HG03196 (cell line): Measurements from ENCODE around the gene OR8B12.

ENCODE experiments used
- ATAC-seq: cut with Tn5 transposase; IDR thresholded peaks from one replicate; pipeline ENCODE4 v1.9.1; 2021; ENCODE audit not compliant: unreplicated experiment

The OR8B12 gene

GRCh38 chr11:124543554-124543953 lies at the start of gene OR8B12:
Gene OR8B12 (minus strand): TSS chr11:124543654. CDS start chr11:124543654, 0 bp downstream.
- no peak for ATAC-seq

DNA sequence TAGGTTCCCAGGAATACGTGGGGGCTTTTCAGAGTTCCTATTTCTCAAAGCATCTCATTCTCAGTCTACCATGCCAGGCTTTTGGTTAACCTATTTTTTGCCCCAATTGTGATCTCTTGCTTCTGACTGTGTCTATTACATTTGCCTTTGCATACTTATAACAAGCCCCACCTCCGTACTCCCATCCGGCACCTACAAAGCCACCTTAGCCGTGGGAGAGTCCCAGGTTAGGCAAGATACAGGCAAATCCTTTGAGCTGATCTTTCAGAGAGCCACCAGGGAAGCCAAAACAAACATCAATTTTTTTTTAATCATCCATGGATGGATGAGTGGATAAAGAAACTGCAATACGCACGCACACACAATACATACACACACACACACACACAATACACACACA lies 49.2 kb upstream of the OR8B12 start:
- ATAC-seq, result no peak

- ATAC-seq, result no peak
Measured at GRCh38 chr11:124591430-124591829, 48.0 kb upstream of the OR8B12 start.

DNA sequence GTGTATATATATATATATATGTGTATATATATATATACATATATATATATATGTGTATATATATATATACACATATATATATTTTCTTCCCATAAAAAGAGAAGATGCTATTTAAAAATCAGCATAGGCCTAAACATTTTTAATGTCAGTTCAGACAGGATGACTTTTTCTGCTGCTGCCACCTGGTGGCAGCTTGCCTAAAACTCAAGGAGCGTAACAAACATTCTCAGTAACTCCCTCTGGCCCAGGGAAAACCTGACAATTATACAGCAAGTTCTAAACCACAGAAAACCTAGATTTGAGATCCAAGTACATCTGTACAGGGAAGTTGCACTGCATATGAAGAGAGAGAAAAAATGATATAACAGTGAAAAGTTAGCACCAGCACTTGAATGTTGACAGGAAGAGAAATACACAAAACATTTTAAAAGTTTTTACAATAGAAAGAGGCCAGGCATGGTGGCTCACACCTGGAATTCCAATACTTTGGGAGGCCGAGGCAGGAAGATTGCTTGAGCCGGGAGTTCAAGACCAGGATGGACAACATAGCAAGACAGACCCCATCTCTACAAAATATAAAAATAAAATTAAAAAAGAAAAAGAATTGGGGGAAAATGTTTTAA lies 42.9 kb upstream of the OR8B12 start:
- ATAC-seq, result peak; percentile 64

DNA sequence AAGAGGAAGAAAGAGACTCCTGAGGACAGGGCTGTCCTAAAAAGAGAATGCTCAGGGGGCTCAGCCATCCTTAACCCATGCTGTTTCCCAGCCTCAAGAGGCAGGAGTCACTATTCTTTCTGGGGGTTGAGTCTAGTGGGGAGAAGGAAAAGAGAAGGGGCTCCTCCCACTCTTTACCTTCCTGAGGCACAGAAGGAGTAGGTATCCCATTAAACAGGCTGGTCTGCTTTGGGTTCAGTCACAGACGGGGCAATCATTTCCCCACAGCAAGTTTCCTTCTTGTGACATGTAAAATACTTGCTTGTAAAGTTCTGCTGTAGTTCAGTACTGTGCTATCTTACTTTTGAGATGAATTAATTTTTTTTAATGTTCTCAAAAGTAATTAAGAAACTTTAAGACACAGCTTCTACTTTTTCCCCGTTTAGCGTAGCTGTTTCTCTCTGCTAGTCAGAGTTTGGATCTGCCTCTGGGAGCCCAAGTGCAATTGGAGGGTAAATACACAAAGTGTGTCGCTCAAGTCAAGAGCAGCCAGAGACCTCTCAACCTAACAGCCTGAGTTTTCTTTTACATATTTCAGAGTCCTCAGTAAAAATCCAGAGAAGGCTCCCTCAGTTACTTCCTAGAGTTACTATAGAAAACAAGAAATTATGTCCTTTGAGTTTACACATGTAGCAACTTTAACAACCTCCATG lies 41.4 kb upstream of the OR8B12 start:
- ATAC-seq, result no peak

GRCh38 chr11:124583781-124584180 lies 40.3 kb upstream of the OR8B12 start:
- no peak for ATAC-seq

GRCh38 chr11:124582565-124582964 lies 39.1 kb upstream of the OR8B12 start:
- no peak for ATAC-seq

- ATAC-seq, result no peak
Measured at GRCh38 chr11:124581817-124582216, 38.4 kb upstream of the OR8B12 start.

DNA sequence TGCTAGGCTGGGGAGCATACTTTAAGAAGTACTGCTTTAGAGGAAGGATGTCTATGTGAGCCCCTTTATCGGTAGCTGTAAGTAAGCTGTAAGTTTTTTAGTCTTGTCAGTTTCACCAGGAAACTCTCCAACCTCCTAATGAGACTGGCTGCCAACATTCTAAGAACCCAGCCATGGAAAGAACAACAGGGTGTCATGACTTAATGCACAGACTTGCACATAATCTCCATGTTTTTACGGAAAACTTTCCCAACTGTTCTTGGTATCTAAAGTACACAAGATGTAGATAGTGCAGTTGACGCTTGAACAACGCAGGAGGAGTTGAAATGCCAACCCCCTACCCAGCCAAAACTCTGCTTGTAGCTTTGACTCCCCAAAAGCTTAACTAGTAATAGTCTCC lies 35.3 kb upstream of the OR8B12 start:
- ATAC-seq, result no peak

DNA sequence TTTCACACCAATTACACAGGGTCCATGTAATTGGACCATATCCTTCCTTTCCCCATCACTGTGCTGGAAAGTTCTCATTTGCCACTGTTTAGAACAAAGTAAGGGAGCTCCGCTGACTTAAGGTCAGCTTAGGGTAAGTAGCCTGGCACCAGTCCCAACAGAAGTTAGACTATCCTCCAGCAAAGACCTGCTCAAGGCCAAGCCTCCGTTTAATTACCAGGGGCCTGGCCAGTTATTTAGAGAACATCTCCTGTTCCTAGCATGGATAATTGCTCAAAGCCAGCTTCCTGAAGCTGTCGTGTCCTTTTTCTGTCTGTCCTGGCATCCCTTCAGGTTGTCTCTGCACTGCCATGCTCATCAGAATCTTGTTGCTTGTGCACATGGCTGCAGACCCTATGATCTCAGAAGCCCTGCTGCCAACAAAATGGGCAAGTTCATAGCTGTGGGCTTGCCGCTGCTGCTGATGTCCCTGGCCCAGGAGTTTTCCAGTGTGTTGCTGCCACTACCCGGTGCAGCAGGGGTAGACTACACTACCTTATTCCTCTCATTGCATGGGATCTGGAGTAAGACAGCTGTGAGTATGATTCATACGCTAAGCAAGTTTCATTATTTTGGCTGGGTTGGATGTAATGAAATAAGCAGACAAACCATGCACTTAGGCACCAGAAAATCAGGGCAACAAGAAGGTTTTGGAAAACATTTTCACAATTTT lies 34.4 kb upstream of the OR8B12 start:
- no peak for ATAC-seq

- no peak for ATAC-seq
Measured at GRCh38 chr11:124570160-124570559, 26.7 kb upstream of the OR8B12 start.

DNA sequence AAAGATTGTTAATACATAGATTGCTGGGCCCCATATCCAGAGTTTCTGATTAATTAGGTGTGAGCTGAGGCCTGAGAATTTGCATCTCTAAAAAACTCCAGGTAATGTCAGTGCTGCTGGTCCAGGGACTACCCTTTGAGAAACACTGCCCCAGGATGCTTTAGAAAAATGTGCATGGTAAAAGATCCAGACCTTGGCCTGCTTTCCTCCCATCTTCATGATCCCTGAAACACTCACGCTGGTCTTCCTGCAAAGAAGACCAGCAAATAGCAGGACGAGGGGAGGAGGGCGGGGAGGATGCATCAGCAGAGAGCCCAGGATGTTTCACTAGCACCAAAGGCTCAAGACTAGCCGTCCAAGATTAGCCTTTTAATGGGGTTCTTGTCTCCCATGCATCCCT lies 26.2 kb upstream of the OR8B12 start, which contains the start of gene OR8A1:
Gene OR8A1 (plus strand): TSS at position 301 of the 400 bp plus-strand sequence. CDS start 123 bp downstream, outside the sequence.
- no peak for ATAC-seq

- ATAC-seq, result no peak
Measured at GRCh38 chr11:124556828-124557227, 13.4 kb upstream of the OR8B12 start.

DNA sequence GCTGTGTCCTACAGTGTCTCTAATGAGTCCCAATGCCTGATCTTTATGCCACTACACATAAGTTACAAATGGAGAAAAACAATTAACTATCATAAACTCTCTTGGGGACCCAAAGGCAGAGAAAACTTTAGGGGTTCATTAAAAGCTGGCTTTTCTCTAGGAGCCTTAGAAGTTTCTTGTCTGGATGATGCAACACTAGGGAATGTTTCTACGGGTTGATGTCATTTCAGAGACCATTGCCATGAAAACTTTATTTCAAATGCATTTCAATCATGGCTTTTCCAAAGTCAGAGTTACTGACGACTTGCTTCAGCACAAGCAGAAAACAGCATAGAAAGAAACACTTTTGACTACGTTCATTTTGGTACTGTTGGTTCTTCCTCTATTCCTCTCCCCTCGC lies 8.5 kb upstream of the OR8B12 start:
- ATAC-seq, result no peak

GRCh38 chr11:124551189-124551588 lies 7.7 kb upstream of the OR8B12 start:
- ATAC-seq, result no peak

- no peak for ATAC-seq
Measured at GRCh38 chr11:124543145-124543544, 309 bp downstream of the OR8B12 start.

DNA sequence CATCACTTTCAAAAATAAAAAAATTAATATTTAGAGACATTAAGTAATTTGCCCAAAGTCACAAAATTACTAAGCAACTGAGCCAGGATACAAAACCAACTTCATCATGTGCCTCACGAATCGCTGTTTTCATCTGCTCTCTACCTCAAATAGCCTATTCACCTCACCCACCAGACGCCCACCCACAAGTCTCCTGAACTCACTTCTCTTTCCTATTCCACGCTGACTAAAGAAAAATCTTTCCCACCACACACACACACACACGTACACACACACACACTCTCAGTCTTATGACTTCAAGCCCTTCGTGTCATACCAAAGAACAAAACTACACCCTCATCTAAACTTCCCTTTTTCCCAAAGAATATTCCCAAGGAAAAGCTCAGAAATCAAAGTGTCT lies 2.2 kb downstream of the OR8B12 start:
- ATAC-seq, result no peak

GRCh38 chr11:124538019-124538418 lies 5.4 kb downstream of the OR8B12 start:
- ATAC-seq, result no peak

GRCh38 chr11:124536520-124536919 lies 6.9 kb downstream of the OR8B12 start:
- ATAC-seq, result no peak

GRCh38 chr11:124535552-124536232 lies 7.8 kb downstream of the OR8B12 start:
- ATAC-seq, result no peak

GRCh38 chr11:124534051-124534450 lies 9.4 kb downstream of the OR8B12 start:
- ATAC-seq, result no peak
